Smooth muscle cell (in vitro differentiated cells): Measurements from ENCODE around the gene DDRGK1. TPM values are rescaled to one million over a fixed set of nuclear protein-coding genes. Genes with fewer than 3 reads are reported as not detected.

ENCODE experiments used
- DNase-seq: peaks from one replicate; lab custom pipeline; 2025; ENCODE audit not compliant: unreplicated experiment; lab: John Stamatoyannopoulos, UW
- H2AFZ ChIP-seq: fragments of 200-600 bp; sonication (generic); 2 replicates; pipeline ENCODE4 v1.6.0; 2016; ENCODE audit warnings: antibody characterized with exemption, low read depth, mild to moderate bottlenecking
- H3F3A ChIP-seq: fragments of 200-600 bp; sonication (generic); 2 replicates; pipeline ENCODE4 v1.6.0; 2017; ENCODE audit warnings: antibody characterized with exemption, low read depth
- H3K27ac ChIP-seq: fragments of 200-600 bp; sonication (generic); 2 replicates; pipeline ENCODE4 v1.5.1; 2016; ENCODE audit warnings: low read depth, mild to moderate bottlenecking
- H3K27me3 ChIP-seq: fragments of 200-600 bp; sonication (generic); 2 replicates; pipeline ENCODE4 v1.6.1; 2016; ENCODE audit warnings: low read depth, mild to moderate bottlenecking
- H3K36me3 ChIP-seq: fragments of 200-600 bp; sonication (generic); 2 replicates; pipeline ENCODE4 v1.5.1; 2016; ENCODE audit warnings: low read depth
- H3K4me1 ChIP-seq: fragments of 200-600 bp; sonication (generic); 2 replicates; pipeline ENCODE4 v1.5.1; 2016; ENCODE audit warnings: low read depth
- H3K4me2 ChIP-seq: fragments of 200-600 bp; sonication (generic); 2 replicates; pipeline ENCODE4 v1.6.0; 2016; ENCODE audit warnings: mild to moderate bottlenecking
- H3K4me3 ChIP-seq: fragments of 200-600 bp; sonication (generic); 2 replicates; pipeline ENCODE4 v1.5.1; 2016; ENCODE audit warnings: mild to moderate bottlenecking
- H3K79me2 ChIP-seq: fragments of 200-600 bp; sonication (generic); 2 replicates; pipeline ENCODE4 v1.6.0; 2016; ENCODE audit warnings: low read depth, mild to moderate bottlenecking
- H3K9ac ChIP-seq: fragments of 200-600 bp; sonication (generic); 2 replicates; pipeline ENCODE4 v1.6.0; 2016; ENCODE audit warnings: low read depth
- H3K9me3 ChIP-seq: fragments of 200-600 bp; sonication (generic); replicated peaks from 2 replicates; pipeline ENCODE4 v1.5.1; 2016; ENCODE audit warnings: low read depth
- H4K20me1 ChIP-seq: fragments of 200-600 bp; sonication (generic); 2 replicates; pipeline ENCODE4 v1.6.0; 2016; ENCODE audit warnings: low read depth
- WGBS: methylation state at CpG from one replicate; pipeline ENCODE4 v1.1.7; 2016; ENCODE audit warnings: low lambda C conversion rate; 5-methylcytosine and 5-hydroxymethylcytosine counted together
- polyA plus RNA-seq: library from polyadenylated mRNA; unstranded; fragments of >200 nt; fragmentation: Nextera tagmentation; extraction: Ambion mirVana; gene quantifications from 2 replicates; pipeline ENCODE4 v1.2.1, GENCODE V29; 2016
- total RNA-seq: library from RNA; depleted of rRNA; stranded (reverse); fragments of >200 nt; gene quantifications from 2 replicates; pipeline ENCODE4 v1.2.3, GENCODE V29; 2014
- TF ChIP-seq, protein P1 (sequence below): fragments of 200-600 bp; sonication (generic); IDR thresholded peaks from 2 replicates; pipeline ENCODE4 v1.5.1; 2017; ENCODE audit warnings: borderline replicate concordance, mild to moderate bottlenecking, antibody characterized with exemption; ENCODE audit not compliant: insufficient read depth, poor library complexity, severe bottlenecking

Gene DDRGK1
- total and polyA plus RNA-seq, 2 experiments from 2014 or later = 48.0 to 55.4 TPM

DNA sequence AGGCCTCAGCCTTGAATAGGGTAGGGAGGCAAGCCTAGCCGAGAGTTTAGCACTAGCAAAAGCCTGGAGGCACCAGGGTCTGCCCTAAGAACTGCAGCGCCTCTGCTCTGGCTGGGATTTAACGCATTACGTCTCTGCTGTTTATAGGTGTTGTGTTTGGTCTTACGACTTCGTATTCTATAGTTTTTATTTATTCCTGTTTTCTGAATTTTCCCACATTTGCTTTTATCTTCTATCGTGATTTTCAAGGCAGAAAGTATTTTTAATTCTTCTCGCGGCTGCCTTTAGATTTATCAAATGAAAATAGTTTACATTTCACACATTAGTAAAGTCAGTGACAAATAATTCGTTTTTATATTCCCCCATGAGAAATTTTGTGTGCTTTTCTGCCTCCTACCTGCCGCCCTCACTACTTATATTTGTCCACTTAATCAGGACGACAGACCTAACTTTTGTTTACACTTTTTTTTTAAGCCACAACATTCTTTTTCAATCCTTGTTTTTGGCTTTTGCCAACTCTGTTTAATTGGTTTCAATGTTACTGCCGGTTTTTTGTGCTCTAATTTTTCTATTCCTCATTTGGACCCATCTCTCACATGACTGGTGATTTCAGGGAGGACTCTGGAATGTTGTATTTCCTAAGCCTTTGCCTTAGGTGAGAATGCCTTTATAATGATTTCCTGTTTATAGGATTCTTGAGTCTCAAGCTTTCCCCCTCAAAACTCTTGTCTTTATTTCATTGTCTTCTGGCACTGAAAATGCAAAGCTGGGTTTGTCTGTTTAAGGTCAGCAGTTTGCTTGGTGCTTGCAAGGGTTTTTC, 29.8 kb downstream of the DDRGK1 start:
- Histone ChIP-seq H3F3A (no peaks in the 10 kb centered on the region), H4K20me1 (no peaks in the 10 kb centered on the region), H3K27ac (peak overlapping the region; percentile 30), H3K9ac (peak overlapping the region; percentile 77), H3K4me3 (peak overlapping the region; percentile 98), H3K4me2 (peak overlapping the region; percentile 90), H3K9me3 (no peaks in the 10 kb centered on the region), H3K36me3 (no peaks in the 10 kb centered on the region), H3K4me1 (peaks cover 17% of the 10 kb centered on the region), H3K79me2 (no peaks in the 10 kb centered on the region), H2AFZ (peak overlapping the region; percentile 98), H3K27me3 (no peaks in the 10 kb centered on the region)
- TF ChIP-seq, protein P1, sequence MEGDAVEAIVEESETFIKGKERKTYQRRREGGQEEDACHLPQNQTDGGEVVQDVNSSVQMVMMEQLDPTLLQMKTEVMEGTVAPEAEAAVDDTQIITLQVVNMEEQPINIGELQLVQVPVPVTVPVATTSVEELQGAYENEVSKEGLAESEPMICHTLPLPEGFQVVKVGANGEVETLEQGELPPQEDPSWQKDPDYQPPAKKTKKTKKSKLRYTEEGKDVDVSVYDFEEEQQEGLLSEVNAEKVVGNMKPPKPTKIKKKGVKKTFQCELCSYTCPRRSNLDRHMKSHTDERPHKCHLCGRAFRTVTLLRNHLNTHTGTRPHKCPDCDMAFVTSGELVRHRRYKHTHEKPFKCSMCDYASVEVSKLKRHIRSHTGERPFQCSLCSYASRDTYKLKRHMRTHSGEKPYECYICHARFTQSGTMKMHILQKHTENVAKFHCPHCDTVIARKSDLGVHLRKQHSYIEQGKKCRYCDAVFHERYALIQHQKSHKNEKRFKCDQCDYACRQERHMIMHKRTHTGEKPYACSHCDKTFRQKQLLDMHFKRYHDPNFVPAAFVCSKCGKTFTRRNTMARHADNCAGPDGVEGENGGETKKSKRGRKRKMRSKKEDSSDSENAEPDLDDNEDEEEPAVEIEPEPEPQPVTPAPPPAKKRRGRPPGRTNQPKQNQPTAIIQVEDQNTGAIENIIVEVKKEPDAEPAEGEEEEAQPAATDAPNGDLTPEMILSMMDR = no peak
- WGBS = 4% methylated on average over 13 of the region's 13 CpGs
- DNase-seq = no peak

DNA sequence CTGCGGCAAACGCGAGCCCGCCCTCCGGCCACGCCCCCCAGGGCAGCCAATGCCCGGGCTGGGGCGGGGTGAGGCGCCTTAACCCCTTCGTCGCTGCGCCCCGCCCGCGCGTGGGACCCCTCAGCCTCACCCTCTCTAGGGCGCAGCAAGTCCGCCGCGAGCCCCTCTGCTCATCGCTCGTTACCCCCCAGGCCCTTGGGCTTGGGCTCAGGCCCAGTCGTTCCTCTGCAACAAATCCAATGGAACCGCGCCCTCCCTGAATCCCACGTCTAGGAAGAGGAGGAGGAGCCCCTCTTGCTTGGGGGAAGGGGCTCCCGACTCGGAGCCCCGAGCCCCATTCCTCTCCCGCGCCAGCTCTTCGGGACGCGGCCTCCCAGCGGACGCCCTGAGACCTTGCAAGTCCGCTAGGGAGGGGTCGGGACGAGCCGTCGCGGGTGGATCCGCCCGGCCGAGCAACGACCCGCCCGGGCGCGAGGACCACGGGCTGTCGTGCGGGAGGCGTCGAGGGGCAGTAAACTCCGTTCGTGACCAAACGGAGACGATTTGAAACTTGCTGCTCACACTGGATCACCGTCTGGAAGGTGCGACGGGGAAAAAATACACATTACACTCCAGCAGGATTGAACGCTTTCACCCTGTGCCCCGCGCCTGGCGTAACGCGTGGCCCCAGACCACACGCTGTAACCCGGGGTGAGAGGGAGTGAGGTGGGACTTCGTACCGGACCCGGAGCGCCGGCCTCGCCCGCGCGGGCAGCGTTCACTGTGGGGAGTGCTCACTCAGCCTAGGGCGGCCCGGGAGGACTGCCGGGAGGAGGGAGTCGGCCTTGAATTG, 30.7 kb downstream of the DDRGK1 start:
- peak overlapping the region; percentile 30 for H3K27ac ChIP-seq
- peak overlapping the region; percentile 90 for H3K4me2 ChIP-seq
- 1% methylated on average over 72 of the region's 84 CpGs for WGBS
- H3K79me2 ChIP-seq = no peaks in the 10 kb centered on the region
- H2AFZ ChIP-seq = peak overlapping the region; percentile 98
- no peaks in the 10 kb centered on the region for H4K20me1 ChIP-seq
- DNase-seq = peak; percentile 68
- TF ChIP-seq, protein P1 = no peak
- no peaks in the 10 kb centered on the region for H3K36me3 ChIP-seq
- H3K27me3 ChIP-seq = peaks cover 5% of the 10 kb centered on the region
- H3K9me3 ChIP-seq = no peaks in the 10 kb centered on the region
- no peaks in the 10 kb centered on the region for H3F3A ChIP-seq
- peak overlapping the region; percentile 98 for H3K4me3 ChIP-seq
- H3K9ac ChIP-seq = peak overlapping the region; percentile 77
- peaks cover 17% of the 10 kb centered on the region for H3K4me1 ChIP-seq

DNA sequence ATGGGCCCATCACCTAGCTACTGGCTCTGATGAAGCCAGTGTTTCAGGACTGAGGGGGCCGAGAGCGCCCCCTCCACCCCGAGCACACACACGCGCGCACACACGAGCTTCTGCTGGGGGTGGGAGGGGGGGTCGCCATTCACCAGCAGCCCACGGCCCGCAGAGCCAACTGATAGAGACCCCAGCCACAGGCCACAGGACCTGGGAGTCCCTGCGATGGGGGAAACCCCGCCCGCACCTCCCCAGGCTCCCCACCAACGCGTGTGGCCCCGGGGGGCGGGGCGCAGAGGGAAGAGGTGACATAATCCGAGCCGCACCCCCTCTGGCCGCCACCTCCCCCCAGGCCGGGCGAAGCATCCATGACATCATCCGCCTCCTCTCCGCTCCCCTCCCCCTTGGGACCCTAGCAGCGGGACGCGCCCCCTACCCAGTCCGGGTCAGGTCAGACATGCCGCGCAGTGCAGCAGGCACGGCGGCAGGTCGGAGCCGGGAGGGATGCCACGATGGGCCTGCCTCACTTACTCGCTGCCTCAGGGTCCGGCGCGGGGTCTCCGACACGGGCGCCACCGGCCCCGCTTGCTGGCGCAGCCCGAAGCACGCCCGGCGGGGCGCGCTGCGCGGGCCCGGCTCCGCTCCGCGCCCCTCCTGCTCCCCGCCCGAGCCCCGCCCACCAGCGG, 31.4 kb downstream of the DDRGK1 start, which contains the start of gene LZTS3:
TSS of gene LZTS3 (minus strand) at position 617 of the 677 bp plus-strand sequence. CDS start 6,386 bp downstream, outside the sequence.
- under 1% methylated on average over 19 of the region's 62 CpGs for WGBS
- H3K27me3 ChIP-seq = peaks cover 12% of the 10 kb centered on the region
- peak within 1 kb of the TSS; percentile 47 for H3K27ac ChIP-seq
- H3K36me3 ChIP-seq = no peaks in the 10 kb centered on the region
- TF ChIP-seq, protein P1 = no peak
- peak; percentile 56 for DNase-seq
- peak within 1 kb of the TSS; percentile 90 for H3K4me2 ChIP-seq
- H3K4me1 ChIP-seq = peaks cover 23% of the 10 kb centered on the region
- no peaks in the 10 kb centered on the region for H4K20me1 ChIP-seq
- H3F3A ChIP-seq = no peaks in the 10 kb centered on the region
- H3K9me3 ChIP-seq = no peaks in the 10 kb centered on the region
- peak within 1 kb of the TSS; percentile 98 for H2AFZ ChIP-seq
- H3K4me3 ChIP-seq = peak within 1 kb of the TSS; percentile 98
- peak within 1 kb of the TSS; percentile 90 for H3K9ac ChIP-seq
- H3K79me2 ChIP-seq = no peaks in the 10 kb centered on the region
